ENCODE results near the gene PLCZ1. TPM values are rescaled to one million over a fixed set of nuclear protein-coding genes. Genes with fewer than 3 reads are reported as not detected.
"Not testable (repeated sequence)": the region's sequence is repeated elsewhere in the genome, so short reads cannot be mapped to it uniquely, and the experiment has no call there.

Gene PLCZ1
- total RNA-seq: not detected
- polyA plus RNA-seq: not detected
- long read RNA-seq, donor 1: 0 reads
- long read RNA-seq, donor 2: 0 reads
- long read RNA-seq, donor 3: 0 reads
- long read RNA-seq, donor 4: 0 reads
- long read RNA-seq, donor 5: 0 reads
- long read RNA-seq, donor 6: 0 reads
- long read RNA-seq, donor 7: 0 reads
- long read RNA-seq, donor 8: 0 reads
- long read RNA-seq, donor 9: 0 reads
- long read RNA-seq, donor 10: 0 reads

GRCh38 chr12:18737819-18738218 lies at the start of gene PLCZ1, which contains the start of gene CAPZA3:
TSS of gene PLCZ1 (minus strand) at chr12:18738012. CDS start at chr12:18737371, 641 bp downstream.
TSS of gene CAPZA3 (plus strand) at chr12:18738119. CDS start at chr12:18738269, 150 bp downstream.
- 77 to 92% (median 88%) methylated on average over 2 of the region's 2 CpGs for WGBS, 4 donors
- intact Hi-C loops (cut with DNase I): no loop called here
- TF ChIP-seq CTCF (IDR thresholded peaks at IDR 0.05) (no peak), POLR2A (IDR thresholded peaks at IDR 0.05) (no peak)

GRCh38 chr12:18785465-18785864 lies 47.7 kb upstream of the PLCZ1 start:
- H3K36me3 ChIP-seq (replicated peaks in 1 of 2); H3K27ac ChIP-seq; H3K4me1 ChIP-seq (replicated peaks in 1 of 2); DNase-seq; intact Hi-C loops (cut with DNase I); H3K9me3 ChIP-seq (replicated peaks in 1 of 3); H3K27me3 ChIP-seq; H3K4me3 ChIP-seq: not testable (repeated sequence)
- 83 to 93% (median 90%) methylated on average over 6 to 8 of the region's 8 CpGs for WGBS, 4 donors

More at GRCh38 chr12:18737819-18738218, at the start of gene PLCZ1, which contains the start of gene CAPZA3:
- no peaks in the 10 kb centered on the region for H3K36me3 ChIP-seq (replicated peaks in 1 of 2)
- H3K4me3 ChIP-seq: no peak within 1 kb of the TSS
- peaks cover 0 to 9% of the 10 kb centered on the region in 2 donors for H3K4me1 ChIP-seq (replicated peaks in 1 of 2)
- H3K27ac ChIP-seq: no peak within 1 kb of the TSS
- H3K9me3 ChIP-seq (replicated peaks in 1 of 3): peaks cover 0 to 4% (median 0%) of the 10 kb centered on the region in 3 donors
- H3K27me3 ChIP-seq: no peaks in the 10 kb centered on the region
- no peak for DNase-seq

- WGBS, 4 donors: 36 to 45% (median 39%) methylated on average over 2 of the region's 2 CpGs
Measured at GRCh38 chr12:18782827-18783226, 45.0 kb upstream of the PLCZ1 start.

GRCh38 chr12:18766479-18766878 lies 28.7 kb upstream of the PLCZ1 start:
- H3K36me3 ChIP-seq (replicated peaks in 1 of 2); intact Hi-C loops (cut with DNase I); DNase-seq; H3K9me3 ChIP-seq (replicated peaks in 1 of 3); H3K27me3 ChIP-seq; H3K27ac ChIP-seq; H3K4me1 ChIP-seq (replicated peaks in 1 of 2); H3K4me3 ChIP-seq: not testable (repeated sequence)
- WGBS, 4 donors: 55 to 92% (median 88%) methylated on average over 1 of the region's 1 CpG

More at GRCh38 chr12:18782827-18783226, 45.0 kb upstream of the PLCZ1 start:
- TF ChIP-seq CTCF (IDR thresholded peaks at IDR 0.05): no peak
- TF ChIP-seq POLR2A (IDR thresholded peaks at IDR 0.05): no peak
- Histone ChIP-seq H3K36me3 (replicated peaks in 1 of 2) (no peaks in the 10 kb centered on the region), H3K27me3 (no peaks in the 10 kb centered on the region), H3K9me3 (replicated peaks in 1 of 3) (no peaks in the 10 kb centered on the region), H3K4me3 (no peak overlapping the region), H3K4me1 (replicated peaks in 1 of 2) (no peaks in the 10 kb centered on the region), H3K27ac (no peak overlapping the region)
- no peak for DNase-seq
- intact Hi-C loops (cut with DNase I): no loop called here

GRCh38 chr12:18755341-18755740 lies 17.5 kb upstream of the PLCZ1 start:
- no peak overlapping the region for H3K27ac ChIP-seq
- H3K4me1 ChIP-seq (replicated peaks in 1 of 2): peaks cover 5 to 28% of the 10 kb centered on the region in 2 donors

More at GRCh38 chr12:18755341-18755740, 17.5 kb upstream of the PLCZ1 start:
- Histone ChIP-seq H3K36me3 (replicated peaks in 1 of 2) (no peaks in the 10 kb centered on the region), H3K27me3 (no peaks in the 10 kb centered on the region), H3K9me3 (replicated peaks in 1 of 3) (no peaks in the 10 kb centered on the region), H3K4me3 (no peak overlapping the region)
- TF ChIP-seq POLR2A (IDR thresholded peaks at IDR 0.05) (no peak), CTCF (IDR thresholded peaks at IDR 0.05) (no peak)
- intact Hi-C loops (cut with DNase I): no loop called here
- DNase-seq: no peak
- WGBS, 4 donors: 59 to 86% (median 75%) methylated on average over 1 of the region's 1 CpG

Data from adrenal gland (tissue), 19 donors.